ENCODE data around the gene SNAP47.

- TF ChIP-seq GATA2 (IDR thresholded peaks at IDR 0.05; ENCODE audit: insufficient read depth, insufficient read length, low read depth, low read length) (no peak), POLR2AphosphoS5 (IDR thresholded peaks at IDR 0.05; ENCODE audit: insufficient read depth, low read depth, low read length) (no peak), POLR2A (IDR thresholded peaks at IDR 0.05; ENCODE audit: low read depth, low read length) (no peak), JUN (IDR thresholded peaks at IDR 0.05; ENCODE audit: borderline replicate concordance, insufficient read depth, insufficient read length, low read depth) (no peak), MYC (IDR thresholded peaks at IDR 0.05; ENCODE audit: low read depth, low read length) (no peak), FOS (IDR thresholded peaks at IDR 0.05; ENCODE audit: borderline replicate concordance, insufficient read depth, low read length) (no peak)
- TF ChIP-seq, protein P1, sequence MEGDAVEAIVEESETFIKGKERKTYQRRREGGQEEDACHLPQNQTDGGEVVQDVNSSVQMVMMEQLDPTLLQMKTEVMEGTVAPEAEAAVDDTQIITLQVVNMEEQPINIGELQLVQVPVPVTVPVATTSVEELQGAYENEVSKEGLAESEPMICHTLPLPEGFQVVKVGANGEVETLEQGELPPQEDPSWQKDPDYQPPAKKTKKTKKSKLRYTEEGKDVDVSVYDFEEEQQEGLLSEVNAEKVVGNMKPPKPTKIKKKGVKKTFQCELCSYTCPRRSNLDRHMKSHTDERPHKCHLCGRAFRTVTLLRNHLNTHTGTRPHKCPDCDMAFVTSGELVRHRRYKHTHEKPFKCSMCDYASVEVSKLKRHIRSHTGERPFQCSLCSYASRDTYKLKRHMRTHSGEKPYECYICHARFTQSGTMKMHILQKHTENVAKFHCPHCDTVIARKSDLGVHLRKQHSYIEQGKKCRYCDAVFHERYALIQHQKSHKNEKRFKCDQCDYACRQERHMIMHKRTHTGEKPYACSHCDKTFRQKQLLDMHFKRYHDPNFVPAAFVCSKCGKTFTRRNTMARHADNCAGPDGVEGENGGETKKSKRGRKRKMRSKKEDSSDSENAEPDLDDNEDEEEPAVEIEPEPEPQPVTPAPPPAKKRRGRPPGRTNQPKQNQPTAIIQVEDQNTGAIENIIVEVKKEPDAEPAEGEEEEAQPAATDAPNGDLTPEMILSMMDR (IDR thresholded peaks at IDR 0.05; ENCODE audit: extremely low read depth in 1 of 2, insufficient read depth in 1 of 2, low read depth in 1 of 2, low read length in 2 of 2): no peak
Observed at GRCh38 chr1:227749916-227750710, 14.9 kb downstream of the SNAP47 start.

Measured in endothelial cell of umbilical vein (primary cell).